Peyer's patch (tissue), 4 donors: ENCODE measurements around the gene TRIM17.

Source experiments
- CTCF ChIP-seq, 6 experiments: fragments of 450-650 bp in 4 of 6; fragments of 200-600 bp in 2 of 6; sonication (generic) in 1 of 6; IDR thresholded peaks; one replicate each; pipeline ENCODE4 v1.5.1; 2017 to 2019; ENCODE audit warnings: antibody characterized with exemption in 6 of 6, mild to moderate bottlenecking in 3 of 6, moderate library complexity in 1 of 6
- POLR2A ChIP-seq, 2 donors: fragments of 450-650 bp; IDR thresholded peaks; one replicate each; pipeline ENCODE4 v1.5.1; 2017; ENCODE audit warnings: antibody characterized with exemption in 2 of 2, mild to moderate bottlenecking in 2 of 2, moderate library complexity in 2 of 2

- TF ChIP-seq CTCF (IDR thresholded peaks at IDR 0.05) (no peak), POLR2A (IDR thresholded peaks at IDR 0.05) (no peak)
Measured at GRCh38 chr1:228465141-228465540, 48.5 kb upstream of the TRIM17 start.
